Retinal pigment epithelial cell (primary cell): Measurements from ENCODE around the gene FZD4.

ENCODE experiments used
- DNase-seq: peaks from one replicate; pipeline ENCODE4 v3.0.0-alpha.2; 2010; ENCODE audit warnings: low read depth
- H3K4me3 ChIP-seq: 2 replicates; pipeline ENCODE4 v1.5.1; 2011; ENCODE audit warnings: mild to moderate bottlenecking, low read length, control low read depth, moderate library complexity
- CTCF ChIP-seq: conservative IDR thresholded peaks from 2 replicates; pipeline ENCODE4 v1.5.1; 2011; ENCODE audit warnings: low read depth, low read length, control low read depth, inconsistent platforms

The FZD4 gene

DNA sequence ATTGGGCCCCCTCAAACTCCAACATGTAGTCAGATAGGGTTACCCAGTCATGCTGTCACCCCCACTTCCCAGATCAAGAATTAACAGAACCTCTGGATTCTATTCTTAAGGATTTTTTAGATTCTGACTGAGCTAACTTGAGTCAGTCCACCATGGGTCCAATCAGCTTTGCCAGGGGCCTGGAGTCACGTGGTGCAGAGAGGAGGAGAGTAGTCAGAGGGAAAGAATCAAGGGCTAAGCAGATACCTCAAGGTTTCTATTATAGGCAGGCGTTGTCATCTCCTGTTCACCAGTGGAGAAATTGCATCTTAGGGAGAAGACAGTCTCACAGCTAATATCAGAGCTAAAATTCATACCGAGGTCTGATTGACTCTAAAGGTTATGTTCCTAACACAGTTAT, 28.2 kb downstream of the FZD4 start:
- H3K4me3 ChIP-seq: no peak overlapping the region
- TF ChIP-seq CTCF: no peak
- DNase-seq: no peak

GRCh38 chr11:86923999-86924766, 31.0 kb downstream of the FZD4 start:
- no peak for TF ChIP-seq CTCF
- no peak for DNase-seq

DNA sequence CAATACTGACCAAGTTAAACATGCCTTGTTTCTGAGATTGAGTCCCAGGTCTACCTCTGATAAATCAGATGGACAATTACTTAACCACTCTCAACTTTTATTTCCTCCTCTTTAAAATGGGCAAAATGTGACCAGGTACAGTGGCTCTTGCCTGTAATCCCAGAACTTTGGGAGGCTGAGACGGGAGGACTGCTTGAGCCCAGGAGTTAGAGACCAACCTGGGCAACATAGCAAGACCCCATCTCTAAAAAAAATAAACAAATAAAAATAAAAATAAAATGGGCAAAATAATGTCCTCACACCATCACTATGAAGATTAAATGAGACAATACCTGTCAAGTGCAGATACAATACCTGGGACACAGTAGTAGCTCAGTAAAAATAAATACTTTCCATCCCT, 33.0 kb downstream of the FZD4 start:
- no peak for TF ChIP-seq CTCF
- no peak overlapping the region for H3K4me3 ChIP-seq
- no peak for DNase-seq

More at GRCh38 chr11:86923999-86924766, 31.0 kb downstream of the FZD4 start:
- no peak overlapping the region for H3K4me3 ChIP-seq

DNA sequence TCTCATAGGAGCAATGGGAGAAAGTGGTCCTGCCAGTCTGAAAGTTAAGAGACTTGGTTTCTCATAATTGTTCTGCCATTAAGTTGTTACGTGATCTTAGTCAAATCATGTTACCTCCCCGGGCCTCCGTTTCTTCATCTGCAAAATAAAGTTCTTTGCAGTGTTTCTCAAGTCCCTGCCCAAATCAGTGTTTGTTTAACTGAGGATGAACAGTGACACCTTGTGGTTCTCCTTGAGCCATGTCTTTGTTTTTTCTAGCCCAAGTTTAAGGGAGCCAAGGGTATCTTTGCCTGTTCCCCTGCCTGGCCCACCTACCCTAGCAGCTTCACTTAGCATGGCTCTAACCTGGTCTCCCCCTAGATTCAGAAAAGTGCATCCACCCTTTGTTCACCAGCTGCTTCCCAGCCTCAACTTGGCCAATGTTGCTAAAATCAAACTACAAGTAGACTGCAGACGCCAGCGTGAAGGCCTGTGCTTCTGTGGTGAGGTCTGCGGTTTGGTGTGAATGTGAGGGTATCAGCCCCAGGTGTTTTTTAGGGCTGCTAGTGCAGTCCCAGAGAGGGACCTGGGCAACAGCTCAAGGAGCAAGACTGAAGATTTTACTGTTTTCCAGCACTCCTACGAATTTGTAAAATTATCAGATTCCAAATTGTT, 35.5 kb downstream of the FZD4 start:
- no peak for DNase-seq
- TF ChIP-seq CTCF: peak; percentile 74
- no peak overlapping the region for H3K4me3 ChIP-seq

- no peak overlapping the region for H3K4me3 ChIP-seq
- DNase-seq: no peak
- TF ChIP-seq CTCF: no peak
These were observed 36.2 kb downstream of the FZD4 start for GRCh38 chr11:86918973-86919372.

DNA sequence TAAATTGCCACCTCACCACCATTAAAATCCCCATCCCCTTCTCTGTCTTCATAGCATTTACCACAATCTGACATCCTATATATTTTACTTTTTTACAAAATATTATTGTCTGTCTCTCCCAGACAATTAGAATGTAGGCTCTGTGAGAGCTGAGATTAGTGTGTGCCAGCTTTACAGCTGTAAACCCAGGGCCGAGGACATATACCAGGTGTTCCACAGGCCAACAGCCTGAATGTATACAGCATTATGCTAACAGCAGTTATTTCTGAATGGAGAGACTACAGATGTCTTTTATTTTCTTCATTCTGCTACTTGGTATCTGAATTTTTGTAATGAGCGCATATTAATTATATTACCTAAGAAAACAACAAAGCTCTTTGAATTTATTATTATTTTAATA, 36.7 kb downstream of the FZD4 start:
- no peak for TF ChIP-seq CTCF
- DNase-seq: no peak
- H3K4me3 ChIP-seq: no peak overlapping the region

- no peak for DNase-seq
- H3K4me3 ChIP-seq: no peak overlapping the region
- TF ChIP-seq CTCF: no peak
These were observed 37.6 kb downstream of the FZD4 start for GRCh38 chr11:86917589-86917988.
